22Rv1 (cell line): ENCODE results near the gene PPP1R37.

Experiments used
- H3K27ac ChIP-seq: fragments of 450-650 bp; 2 replicates; pipeline ENCODE4 v1.5.1; 2017
- ZFX ChIP-seq: fragments of 450-650 bp; IDR thresholded peaks from 2 replicates; pipeline ENCODE4 v1.6.1; 2017; ENCODE audit warnings: antibody characterized with exemption, borderline replicate concordance
- TF ChIP-seq, protein P1 (sequence below): fragments of 450-650 bp; IDR thresholded peaks from 2 replicates; pipeline ENCODE4 v1.5.1; 2017; ENCODE audit warnings: mild to moderate bottlenecking

Gene PPP1R37

GRCh38 chr19:45125975-45126493, 33.1 kb downstream of the PPP1R37 start:
- no peak overlapping the region for H3K27ac ChIP-seq
- TF ChIP-seq, protein P1, sequence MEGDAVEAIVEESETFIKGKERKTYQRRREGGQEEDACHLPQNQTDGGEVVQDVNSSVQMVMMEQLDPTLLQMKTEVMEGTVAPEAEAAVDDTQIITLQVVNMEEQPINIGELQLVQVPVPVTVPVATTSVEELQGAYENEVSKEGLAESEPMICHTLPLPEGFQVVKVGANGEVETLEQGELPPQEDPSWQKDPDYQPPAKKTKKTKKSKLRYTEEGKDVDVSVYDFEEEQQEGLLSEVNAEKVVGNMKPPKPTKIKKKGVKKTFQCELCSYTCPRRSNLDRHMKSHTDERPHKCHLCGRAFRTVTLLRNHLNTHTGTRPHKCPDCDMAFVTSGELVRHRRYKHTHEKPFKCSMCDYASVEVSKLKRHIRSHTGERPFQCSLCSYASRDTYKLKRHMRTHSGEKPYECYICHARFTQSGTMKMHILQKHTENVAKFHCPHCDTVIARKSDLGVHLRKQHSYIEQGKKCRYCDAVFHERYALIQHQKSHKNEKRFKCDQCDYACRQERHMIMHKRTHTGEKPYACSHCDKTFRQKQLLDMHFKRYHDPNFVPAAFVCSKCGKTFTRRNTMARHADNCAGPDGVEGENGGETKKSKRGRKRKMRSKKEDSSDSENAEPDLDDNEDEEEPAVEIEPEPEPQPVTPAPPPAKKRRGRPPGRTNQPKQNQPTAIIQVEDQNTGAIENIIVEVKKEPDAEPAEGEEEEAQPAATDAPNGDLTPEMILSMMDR = peak; percentile 89
- no peak for TF ChIP-seq ZFX

DNA sequence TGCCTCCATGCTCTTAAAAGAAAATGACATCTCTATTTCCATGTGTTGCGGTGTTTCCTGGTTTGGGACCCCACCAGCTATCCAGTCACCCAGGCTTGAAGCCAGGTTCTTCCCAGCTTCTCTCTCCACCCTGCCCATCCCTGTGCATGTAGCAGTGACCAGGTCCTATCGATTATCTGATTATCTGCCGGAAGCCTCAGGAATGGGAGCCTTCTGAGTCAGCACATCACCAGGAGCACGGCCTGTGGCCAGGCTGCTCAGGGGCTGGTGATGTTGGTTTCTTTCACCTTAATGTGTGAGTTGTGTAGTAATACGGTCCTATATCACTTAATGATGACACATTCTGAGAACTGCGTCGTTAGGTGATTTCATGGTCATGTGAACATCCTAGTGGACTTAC, 33.7 kb downstream of the PPP1R37 start:
- TF ChIP-seq, protein P1 = no peak
- TF ChIP-seq ZFX = no peak

GRCh38 chr19:45128146-45128545, 35.2 kb downstream of the PPP1R37 start:
- H3K27ac ChIP-seq = no peak overlapping the region
- TF ChIP-seq, protein P1 = no peak
- no peak for TF ChIP-seq ZFX

More for the DNA sequence above, 33.7 kb downstream of the PPP1R37 start:
- no peak overlapping the region for H3K27ac ChIP-seq

- TF ChIP-seq, protein P1 = no peak
- no peak for TF ChIP-seq ZFX
- H3K27ac ChIP-seq = no peak overlapping the region
Measured at GRCh38 chr19:45128806-45129205, 35.8 kb downstream of the PPP1R37 start.

DNA sequence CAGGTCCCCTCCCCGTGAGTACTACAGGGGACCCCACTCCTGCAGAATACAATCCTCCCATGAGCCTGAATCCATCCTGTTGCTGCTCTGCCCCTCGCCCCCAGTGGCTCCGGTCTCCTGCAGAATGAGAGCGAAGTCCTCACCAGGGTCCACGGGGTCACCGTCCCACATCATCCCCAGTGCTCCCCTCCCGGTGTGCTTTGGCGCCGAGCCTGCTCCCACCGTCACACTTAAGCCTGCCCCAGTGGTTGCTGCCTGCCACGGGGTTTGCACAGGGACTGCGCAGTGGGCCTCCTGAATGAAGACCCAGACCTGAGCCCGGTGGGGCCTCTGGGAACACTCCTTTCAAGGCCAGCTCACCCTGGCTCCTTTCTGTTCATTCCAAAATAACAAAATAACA, 37.3 kb downstream of the PPP1R37 start:
- no peak overlapping the region for H3K27ac ChIP-seq
- TF ChIP-seq, protein P1 = no peak
- TF ChIP-seq ZFX = no peak

DNA sequence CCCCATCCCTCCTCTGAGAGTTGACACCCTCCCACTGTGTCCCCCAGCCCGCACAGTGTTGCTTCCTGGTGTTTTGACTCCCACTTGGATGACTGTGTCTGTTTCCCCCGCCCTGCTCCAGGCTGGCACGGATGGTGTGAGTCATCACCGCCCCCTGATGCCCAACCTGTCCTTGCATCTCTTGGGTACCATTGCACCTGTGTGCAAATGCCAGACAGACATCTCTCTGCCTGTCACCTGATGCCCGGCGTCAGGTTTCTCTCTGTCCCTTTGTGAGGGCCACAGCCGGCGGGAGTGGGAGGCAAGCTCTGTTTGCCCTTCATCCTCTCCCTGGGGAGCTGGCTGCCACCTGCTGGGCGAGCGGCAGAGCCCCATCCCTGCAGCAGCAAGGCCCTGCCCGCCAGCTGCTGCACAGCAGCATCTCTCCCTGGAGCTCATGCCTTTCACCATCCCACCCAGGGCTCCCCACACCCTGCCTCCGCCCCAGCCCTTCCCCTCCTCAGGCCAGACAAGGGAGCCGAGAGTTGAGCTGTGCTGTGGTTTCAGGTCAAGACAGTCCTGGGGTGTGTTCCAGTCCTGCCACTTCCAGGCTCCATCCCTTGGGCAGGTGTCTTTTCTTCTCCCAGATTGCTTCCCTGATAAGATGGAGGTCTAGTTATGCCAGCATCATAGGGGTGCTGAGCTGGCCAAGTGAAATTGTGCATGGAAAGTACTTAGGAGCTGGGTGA, 38.1 kb downstream of the PPP1R37 start:
- TF ChIP-seq ZFX = no peak
- TF ChIP-seq, protein P1 = peak; percentile 54
- no peak overlapping the region for H3K27ac ChIP-seq

DNA sequence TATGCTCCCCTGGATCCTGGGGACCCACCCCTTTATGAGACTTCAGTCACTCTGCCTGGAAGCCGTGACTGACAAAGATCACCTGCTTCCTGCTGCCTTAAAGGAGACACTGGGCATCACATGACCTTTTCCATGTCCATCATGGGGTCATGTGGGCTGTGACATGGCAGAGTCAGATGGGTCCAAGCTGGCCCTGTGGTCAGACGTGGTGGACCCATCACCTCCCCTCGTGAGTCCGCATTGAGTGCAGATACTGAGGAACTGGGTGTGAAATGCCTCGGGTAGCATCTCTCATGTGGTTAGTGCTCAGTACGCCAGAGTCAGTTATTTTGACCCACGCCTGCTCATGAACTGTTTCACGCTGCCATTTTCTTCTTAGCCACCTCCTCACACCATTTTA, 40.7 kb downstream of the PPP1R37 start:
- H3K27ac ChIP-seq = no peak overlapping the region
- no peak for TF ChIP-seq ZFX
- TF ChIP-seq, protein P1 = no peak
